ENCODE data around the gene AARS2. TPM values are rescaled to one million over a fixed set of nuclear protein-coding genes. Genes with fewer than 3 reads are reported as not detected.

Gene AARS2
- total RNA-seq, 1 experiment from 2014 or later = 21.7 TPM

DNA sequence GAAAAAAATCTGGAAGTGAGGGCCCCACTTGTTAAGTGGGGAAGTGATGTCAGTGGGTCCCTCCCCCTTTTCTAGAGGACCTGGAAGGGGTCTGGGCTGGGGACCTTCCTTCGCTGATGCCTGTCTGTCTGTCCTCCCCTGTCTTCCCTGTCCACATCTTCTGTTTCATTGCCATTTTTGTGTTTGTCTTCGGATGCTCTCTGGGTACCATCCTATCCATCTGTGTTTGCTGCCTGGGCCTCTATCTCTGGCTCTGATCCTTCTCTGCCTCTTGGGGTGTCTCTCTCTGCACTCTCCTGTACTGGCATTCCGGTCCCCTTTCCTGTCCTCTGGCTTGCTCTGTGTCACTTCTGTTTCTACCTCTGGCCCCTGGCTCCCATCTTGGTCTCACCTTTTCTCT, 40.6 kb downstream of the AARS2 start:
- H2AFZ ChIP-seq (ENCODE audit: low read length) = no peak overlapping the region
- H3K4ac ChIP-seq (ENCODE audit: low read depth, low read length) = no peak overlapping the region
- peaks cover 7% of the 10 kb centered on the region; the same call in 1 of the 2 replicates for H3K27me3 ChIP-seq (ENCODE audit: insufficient read depth, low read length)
- no peak overlapping the region for H3K56ac ChIP-seq (ENCODE audit: insufficient read length, low read depth, low read length)
- no CpG with 5 or more reads among the region's 3 CpGs for WGBS (ENCODE audit: extremely low coverage, insufficient read length, low lambda C conversion rate)
- H2BK12ac ChIP-seq (ENCODE audit: insufficient read length, low read depth, low read length) = no peak overlapping the region
- DNase-seq = no peak
- Mint-ChIP-seq H3K4me3 (no peak overlapping the region), H3K4me1 (peaks cover 26 to 45% of the 10 kb centered on the region in 2 experiments), H3K36me3 (ENCODE audit: insufficient read depth in 1 of 3, low read depth in 3 of 3) (no peaks in the 10 kb centered on the region; a peak in 1 of 7 replicates), H3K27ac (no peak overlapping the region), H3K9me3 (no peaks in the 10 kb centered on the region), H3K27me3 (ENCODE audit: low read depth) (peaks cover 22% of the 10 kb centered on the region)
- H2BK120ac ChIP-seq (ENCODE audit: low read depth, low read length, poor library complexity, severe bottlenecking) = no peak overlapping the region
- no peak overlapping the region for H2BK5ac ChIP-seq (ENCODE audit: insufficient read length, low read length)
- no peaks in the 10 kb centered on the region for H4K20me1 ChIP-seq (ENCODE audit: control insufficient read depth, insufficient read depth, insufficient read length)
- no peak overlapping the region for H2AK5ac ChIP-seq (ENCODE audit: insufficient read length, low read length)
- no peak overlapping the region for H3K4me2 ChIP-seq (ENCODE audit: insufficient read depth, insufficient read length, low read length)
- H4K91ac ChIP-seq (ENCODE audit: insufficient read length, low read depth, low read length) = no peak overlapping the region
- no peak overlapping the region for H3K9ac ChIP-seq (ENCODE audit: extremely low read depth, insufficient read length, low read length)
- no peak overlapping the region for H3K18ac ChIP-seq (ENCODE audit: insufficient read length, low read depth, low read length)
- no peak overlapping the region for H3T11ph ChIP-seq (ENCODE audit: low read length)
- no peak overlapping the region for H3K27ac ChIP-seq (ENCODE audit: insufficient read length, low read depth, low read length)
- H3K79me2 ChIP-seq (ENCODE audit: insufficient read depth, low read length) = no peaks in the 10 kb centered on the region
- H2BK15ac ChIP-seq (ENCODE audit: low read depth, low read length) = no peak overlapping the region
- no peak overlapping the region for H4K8ac ChIP-seq (replicated peaks; ENCODE audit: insufficient read length, low read depth, low read length)
- TF ChIP-seq, protein P1, sequence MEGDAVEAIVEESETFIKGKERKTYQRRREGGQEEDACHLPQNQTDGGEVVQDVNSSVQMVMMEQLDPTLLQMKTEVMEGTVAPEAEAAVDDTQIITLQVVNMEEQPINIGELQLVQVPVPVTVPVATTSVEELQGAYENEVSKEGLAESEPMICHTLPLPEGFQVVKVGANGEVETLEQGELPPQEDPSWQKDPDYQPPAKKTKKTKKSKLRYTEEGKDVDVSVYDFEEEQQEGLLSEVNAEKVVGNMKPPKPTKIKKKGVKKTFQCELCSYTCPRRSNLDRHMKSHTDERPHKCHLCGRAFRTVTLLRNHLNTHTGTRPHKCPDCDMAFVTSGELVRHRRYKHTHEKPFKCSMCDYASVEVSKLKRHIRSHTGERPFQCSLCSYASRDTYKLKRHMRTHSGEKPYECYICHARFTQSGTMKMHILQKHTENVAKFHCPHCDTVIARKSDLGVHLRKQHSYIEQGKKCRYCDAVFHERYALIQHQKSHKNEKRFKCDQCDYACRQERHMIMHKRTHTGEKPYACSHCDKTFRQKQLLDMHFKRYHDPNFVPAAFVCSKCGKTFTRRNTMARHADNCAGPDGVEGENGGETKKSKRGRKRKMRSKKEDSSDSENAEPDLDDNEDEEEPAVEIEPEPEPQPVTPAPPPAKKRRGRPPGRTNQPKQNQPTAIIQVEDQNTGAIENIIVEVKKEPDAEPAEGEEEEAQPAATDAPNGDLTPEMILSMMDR (conservative IDR thresholded peaks at IDR 0.05) = no peak
- H3K23ac ChIP-seq (ENCODE audit: insufficient read length, low read depth, low read length) = no peak overlapping the region
- no peak overlapping the region for H4K5ac ChIP-seq (ENCODE audit: insufficient read length, low read depth, low read length)
- peaks cover 12% of the 10 kb centered on the region; the same call in 1 of the 2 replicates for H3K4me1 ChIP-seq (ENCODE audit: insufficient read depth, low read length)
- H3K79me1 ChIP-seq (ENCODE audit: insufficient read depth, low read depth, low read length, poor library complexity, severe bottlenecking) = no peaks in the 10 kb centered on the region
- H3K23me2 ChIP-seq (ENCODE audit: insufficient read length, low read depth, low read length, poor library complexity, severe bottlenecking) = peaks cover 5% of the 10 kb centered on the region
- H3K9me3 ChIP-seq (ENCODE audit: control insufficient read depth, low read depth, low read length) = no peaks in the 10 kb centered on the region
- H3K14ac ChIP-seq (ENCODE audit: insufficient read depth, low read length) = no peak overlapping the region
- no peak overlapping the region for H2BK20ac ChIP-seq (ENCODE audit: low read depth, low read length, poor library complexity, severe bottlenecking)

Data from H9 (cell line).